B cell (primary cell): ENCODE measurements around the gene SCNM1. TPM values are rescaled to one million over a fixed set of nuclear protein-coding genes. Genes with fewer than 3 reads are reported as not detected.

Experiments used
- ATAC-seq: fragments of 200-7000 bp; cut with Tn5 transposase; one replicate; pipeline ENCODE4 v1.10.0; 2021; ENCODE audit warnings: low read depth, mild to moderate bottlenecking, moderate number of reproducible peaks, moderate library complexity
- CTCF ChIA-PET: fragments of 350-600 bp; sonication (Branson Sonifier 250); formaldehyde crosslinking; loops from one replicate; lab custom pipeline; 2021; ENCODE audit warnings: antibody characterized with exemption, inconsistent platforms; lab: Charles Lee
- POLR2A ChIA-PET: fragments of 350-600 bp; sonication (Branson Sonifier 250); formaldehyde crosslinking; loops from one replicate; lab custom pipeline; 2021; ENCODE audit warnings: antibody characterized with exemption; lab: Charles Lee
- DNase-seq: peaks from one replicate; pipeline ENCODE4 v3.0.0; 2013
- H2AFZ ChIP-seq: 2 replicates; pipeline ENCODE4 v1.6.1; 2012; ENCODE audit warnings: mild to moderate bottlenecking, low read depth, low read length; ENCODE audit not compliant: insufficient read depth, poor library complexity, severe bottlenecking
- H3K27ac ChIP-seq, 2 donors: 1 replicate in 1 of 2; 2 replicates in 1 of 2; pipeline ENCODE4 v1.5.1; 2012 to 2013; ENCODE audit warnings: low read length in 2 of 2, mild to moderate bottlenecking in 2 of 2, moderate library complexity in 1 of 2
- H3K27me3 ChIP-seq, 4 experiments: fragments of 200-600 bp in 1 of 4; sonication (generic) in 1 of 4; replicated peaks in 1 of 4; 1 replicate in 2 of 4; 2 replicates in 2 of 4; pipeline versions ENCODE4 v1.6.1 to v1.7.0; 2013 to 2016; ENCODE audit warnings: low read length in 3 of 4, mild to moderate bottlenecking in 2 of 4, mixed read lengths in 1 of 4, moderate library complexity in 1 of 4; ENCODE audit not compliant: insufficient read depth in 4 of 4, control insufficient read depth in 3 of 4; ENCODE audit errors: control extremely low read depth in 1 of 4
- H3K36me3 ChIP-seq, 2 experiments: replicated peaks in 1 of 2; 1 replicate in 1 of 2; 2 replicates in 1 of 2; pipeline versions ENCODE4 v1.6.1 to v1.7.1; 2013; ENCODE audit warnings: low read length in 1 of 2; ENCODE audit not compliant: insufficient read depth in 2 of 2, control insufficient read depth in 1 of 2; ENCODE audit errors: control extremely low read depth in 1 of 2, extremely low read depth in 1 of 2
- H3K4me1 ChIP-seq, 2 donors: fragments of 200-600 bp in 1 of 2; sonication (generic) in 1 of 2; 1 replicate in 1 of 2; 2 replicates in 1 of 2; pipeline versions ENCODE4 v1.5.1 to v1.6.1; 2013 to 2017; ENCODE audit warnings: low read length in 2 of 2; ENCODE audit not compliant: control insufficient read depth in 2 of 2, insufficient read depth in 2 of 2
- H3K4me2 ChIP-seq: replicated peaks from 2 replicates; pipeline ENCODE3; 2012; ENCODE audit warnings: mild to moderate bottlenecking, low read depth, low read length; ENCODE audit not compliant: poor library complexity, severe bottlenecking
- H3K4me3 ChIP-seq, 5 experiments: fragments of 200-600 bp in 1 of 5; sonication (generic) in 1 of 5; 1 replicate in 3 of 5; 2 replicates in 2 of 5; pipeline versions ENCODE4 v1.5.1 to v1.7.0; 2011 to 2016; ENCODE audit warnings: low read length in 4 of 5, mild to moderate bottlenecking in 4 of 5, low read depth in 2 of 5, control low read depth in 1 of 5, moderate library complexity in 1 of 5; ENCODE audit not compliant: insufficient read depth in 1 of 5; ENCODE audit errors: control extremely low read depth in 1 of 5, extremely low read depth in 1 of 5
- H3K79me2 ChIP-seq: fragments of 200-600 bp; sonication (generic); one replicate; pipeline ENCODE4 v1.6.0; 2016; ENCODE audit warnings: low read length; ENCODE audit not compliant: control insufficient read depth, insufficient read depth
- H3K9ac ChIP-seq: fragments of 200-600 bp; sonication (generic); 2 replicates; pipeline ENCODE4 v1.6.1; 2017; ENCODE audit warnings: mild to moderate bottlenecking, low read length, moderate library complexity
- H3K9me3 ChIP-seq, 3 donors: one replicate each; pipeline versions ENCODE4 v1.6.1 to v1.7.1; 2013; ENCODE audit warnings: low read length in 2 of 3; ENCODE audit not compliant: control insufficient read depth in 2 of 3, insufficient read depth in 1 of 3; ENCODE audit errors: control extremely low read depth in 1 of 3
- H4K20me1 ChIP-seq: 2 replicates; pipeline ENCODE4 v1.6.0; 2012; ENCODE audit warnings: mild to moderate bottlenecking, low read length; ENCODE audit not compliant: insufficient read depth, control insufficient read depth, poor library complexity, severe bottlenecking
- H3K27ac Mint-ChIP-seq: one replicate; pipeline ENCODE4 v1.8.0; 2021; ENCODE audit warnings: mixed read lengths
- H3K27me3 Mint-ChIP-seq: one replicate; pipeline ENCODE4 v1.8.0; 2021; ENCODE audit warnings: mixed read lengths
- H3K4me1 Mint-ChIP-seq: one replicate; pipeline ENCODE4 v1.8.0; 2021; ENCODE audit warnings: mixed read lengths
- H3K4me3 Mint-ChIP-seq: one replicate; pipeline ENCODE4 v1.8.0; 2021; ENCODE audit warnings: mixed read lengths
- H3K9me3 Mint-ChIP-seq: one replicate; pipeline ENCODE4 v1.8.0; 2022; ENCODE audit warnings: mixed read lengths; ENCODE audit not compliant: insufficient read depth
- CTCF ChIP-seq: fragments of 200-600 bp; IDR thresholded peaks from one replicate; pipeline ENCODE4 v1.8.0; 2022; ENCODE audit warnings: antibody characterized with exemption, mild to moderate bottlenecking
- EZH2 ChIP-seq: IDR thresholded peaks from 2 replicates; pipeline ENCODE4 v1.6.1; 2012; ENCODE audit warnings: borderline replicate concordance, low read depth, mild to moderate bottlenecking, moderate library complexity, low read length; ENCODE audit not compliant: insufficient read depth, poor library complexity, severe bottlenecking
- WGBS: methylation state at CpG from one replicate; pipeline ENCODE4 v1.1.5; 2013; ENCODE audit warnings: missing lambda C conversion rate; ENCODE audit not compliant: insufficient coverage; 5-methylcytosine and 5-hydroxymethylcytosine counted together
- intact Hi-C: fragments of 100-400 bp; cut with micrococcal nuclease; formaldehyde crosslinking; loops from one replicate; pipeline ENCODE4 v1.10.0; 2022
- polyA plus RNA-seq: library from polyadenylated mRNA; depleted of rRNA; stranded (reverse); fragments of >200 nt; gene quantifications from 2 replicates; pipeline ENCODE4 v1.2.3, GENCODE V29; 2012
- total RNA-seq, 2 donors: library from RNA; stranded (reverse); fragments of 120-200 nt in 1 of 2; gene quantifications; 1 replicate in 1 of 2; 2 replicates in 1 of 2; pipeline versions ENCODE4 v1.2.3 to v1.2.4, GENCODE V29; 2013 to 2022

Gene SCNM1
- total and polyA plus RNA-seq, 2 donors (not counting 1 experiment from before 2014, with no cell fraction given): 46.5 to 53.6 TPM

GRCh38 chr1:151145304-151146071 lies 20.5 kb upstream of the SCNM1 start:
- Histone ChIP-seq H3K27me3 (peaks cover 0 to 20% (median 8%) of the 10 kb centered on the region in 4 experiments), H3K79me2 (no peaks in the 10 kb centered on the region), H2AFZ (peak overlapping the region; percentile 99), H3K9me3 (peaks cover 0 to 8% (median 0%) of the 10 kb centered on the region in 3 donors), H3K27ac (no peak overlapping the region), H3K9ac (peak overlapping the region; percentile 85), H3K4me1 (peaks cover 15 to 19% of the 10 kb centered on the region in 2 donors), H4K20me1 (no peaks in the 10 kb centered on the region), H3K4me3 (peak overlapping the region; percentile 45 to 86 (median 84)), H3K36me3 (no peaks in the 10 kb centered on the region), H3K4me2 (peak overlapping the region; percentile 98)
- intact Hi-C loops: loop anchor here (1.0 to 2.0 kb wide), 5 partner anchors 11 to 166 kb away; partner anchors contain the start of genes GABPB2, SCNM1 and TNFAIP8L2
- ATAC-seq (no peak), DNase-seq (peak; percentile 54)
- Mint-ChIP-seq H3K4me1 (peaks cover 23% of the 10 kb centered on the region), H3K27me3 (peaks cover 9% of the 10 kb centered on the region), H3K9me3 (no peaks in the 10 kb centered on the region), H3K27ac (no peak overlapping the region), H3K4me3 (peak overlapping the region; percentile 94)
- CTCF ChIA-PET: interaction anchor here (0.6 to 2.4 kb wide), 4 partner anchors 9 to 851 kb away, joined by 3 to 12 read pairs (median 6); no protein-coding TSS in a partner anchor
- POLR2A ChIA-PET: no interaction called here
- TF ChIP-seq EZH2 (no peak), CTCF (no peak)
- WGBS: 25% methylated on average over 38 of the region's 43 CpGs

- Mint-ChIP-seq H3K9me3 (no peaks in the 10 kb centered on the region), H3K27ac (peak overlapping the region; percentile 20), H3K4me1 (peaks cover 23% of the 10 kb centered on the region), H3K4me3 (peak overlapping the region; percentile 94), H3K27me3 (peaks cover 9% of the 10 kb centered on the region)
- Histone ChIP-seq H2AFZ (peak overlapping the region; percentile 99), H3K9ac (peak overlapping the region; percentile 85), H3K79me2 (no peaks in the 10 kb centered on the region), H3K9me3 (peaks cover 0 to 8% (median 0%) of the 10 kb centered on the region in 3 donors), H4K20me1 (no peaks in the 10 kb centered on the region), H3K27ac (peak overlapping the region in 1 of 2 donors; percentile 43), H3K36me3 (no peaks in the 10 kb centered on the region), H3K27me3 (peaks cover 0 to 20% (median 8%) of the 10 kb centered on the region in 4 experiments), H3K4me2 (peak overlapping the region; percentile 98), H3K4me3 (peak overlapping the region; percentile 45 to 86 (median 84)), H3K4me1 (peaks cover 15 to 19% of the 10 kb centered on the region in 2 donors)
- intact Hi-C loops: loop anchor here (1.0 to 2.0 kb wide), 5 partner anchors 10 to 167 kb away; partner anchors contain the start of genes GABPB2, SCNM1 and TNFAIP8L2
- ATAC-seq: peak; percentile 2
- DNase-seq: no peak
- ChIA-PET CTCF (interaction anchor here (1.2 to 1.9 kb wide), 2 partner anchors 46 to 75 kb away, joined by 3 to 12 read pairs; partner anchors contain the start of gene GABPB2), POLR2A (no interaction called here)
- TF ChIP-seq EZH2 (no peak), CTCF (no peak)
- 3% methylated on average over 26 of the region's 26 CpGs for WGBS
These were observed 19.9 kb upstream of the SCNM1 start for GRCh38 chr1:151146072-151146411.
